SK-N-SH (cell line): ENCODE data around the gene TEX264. TPM values are rescaled to one million over a fixed set of nuclear protein-coding genes. Genes with fewer than 3 reads are reported as not detected.

Experiments used
- CTCF ChIA-PET: fragments of 300-600, 350-600 bp; formaldehyde crosslinking; extraction: SDS; loops from one replicate; lab custom pipeline; 2021; lab: Yijun Ruan, JAX
- POLR2A ChIA-PET: fragments of 350-600 bp; sonication (Branson Sonifier 250); formaldehyde crosslinking; extraction: SDS; loops from one replicate; lab custom pipeline; 2020; ENCODE audit warnings: antibody characterized with exemption, inconsistent platforms; lab: Yijun Ruan, JAX
- DNase-seq: peaks from one replicate; pipeline ENCODE4 v3.0.0; 2012
- H2AFZ ChIP-seq: fragments of 200-600 bp; sonication (generic); 2 replicates; pipeline ENCODE4 v1.8.1; 2016; ENCODE audit warnings: antibody characterized with exemption, mild to moderate bottlenecking, low read depth
- H3F3A ChIP-seq: fragments of 200-600 bp; sonication (generic); replicated peaks from 2 replicates; pipeline ENCODE3; 2016; ENCODE audit warnings: antibody characterized with exemption, mild to moderate bottlenecking; ENCODE audit not compliant: insufficient read depth
- H3K27ac ChIP-seq, 2 experiments: fragments of 200-500 bp in 1 of 2; fragments of 200-600 bp in 1 of 2; sonication (Bioruptor generic) in 1 of 2; sonication (generic), shearing (Covaris generic) in 1 of 2; 2 replicates each; pipeline versions ENCODE4 v1.5.1 to v1.6.1; 2014 to 2016; ENCODE audit warnings: low read depth in 2 of 2, inconsistent platforms in 1 of 2, low read length in 1 of 2, mild to moderate bottlenecking in 1 of 2, mixed read lengths in 1 of 2
- H3K27me3 ChIP-seq: fragments of 200-600 bp; sonication (generic), shearing (Covaris generic); 2 replicates; pipeline ENCODE4 v1.6.1; 2016; ENCODE audit warnings: mixed run types; ENCODE audit not compliant: insufficient read depth
- H3K36me3 ChIP-seq, 2 experiments: fragments of 200-500 bp in 1 of 2; fragments of 200-600 bp in 1 of 2; sonication (Bioruptor generic) in 1 of 2; sonication (generic) in 1 of 2; replicated peaks in 1 of 2; 2 replicates each; pipeline versions ENCODE3 to v1.5.1; 2014 to 2016; ENCODE audit warnings: low read length in 1 of 2, mild to moderate bottlenecking in 1 of 2; ENCODE audit not compliant: insufficient read depth in 2 of 2, control insufficient read depth in 1 of 2
- H3K4me1 ChIP-seq, 2 experiments: fragments of 200-500 bp in 1 of 2; fragments of 200-600 bp in 1 of 2; sonication (Bioruptor generic) in 1 of 2; sonication (generic), shearing (Covaris generic) in 1 of 2; 2 replicates each; pipeline versions ENCODE4 v1.5.1 to v1.6.1; 2014 to 2016; ENCODE audit warnings: low read depth in 1 of 2, low read length in 1 of 2, mixed run types in 1 of 2; ENCODE audit not compliant: insufficient read depth in 2 of 2, control insufficient read depth in 1 of 2
- H3K4me2 ChIP-seq: fragments of 200-600 bp; sonication (generic), shearing (Covaris generic); 2 replicates; pipeline ENCODE4 v1.6.1; 2017; ENCODE audit warnings: mixed run types
- H3K4me3 ChIP-seq, 2 experiments: fragments of 200-500 bp in 1 of 2; fragments of 200-600 bp in 1 of 2; sonication (Bioruptor generic) in 1 of 2; sonication (generic), shearing (Covaris generic) in 1 of 2; 2 replicates each; pipeline versions ENCODE4 v1.5.1 to v1.8.1; 2014 to 2016; ENCODE audit warnings: low read depth in 2 of 2, inconsistent platforms in 1 of 2, low read length in 1 of 2, mild to moderate bottlenecking in 1 of 2, mixed read lengths in 1 of 2, moderate library complexity in 1 of 2
- H3K79me2 ChIP-seq: fragments of 200-600 bp; sonication (generic); 2 replicates; pipeline ENCODE4 v1.8.1; 2017; ENCODE audit warnings: mild to moderate bottlenecking; ENCODE audit not compliant: insufficient read depth
- H3K9ac ChIP-seq: fragments of 200-600 bp; sonication (generic); 2 replicates; pipeline ENCODE4 v1.6.1; 2017; ENCODE audit warnings: mixed run types
- H3K9me2 ChIP-seq: fragments of 200-600 bp; sonication (generic); 2 replicates; pipeline ENCODE4 v1.6.1; 2017; ENCODE audit warnings: mixed run types
- H3K9me3 ChIP-seq: fragments of 200-600 bp; sonication (generic); 2 replicates; pipeline ENCODE4 v1.6.1; 2017; ENCODE audit warnings: mixed run types, mild to moderate bottlenecking, moderate library complexity
- H4K20me1 ChIP-seq: fragments of 200-600 bp; sonication (generic); 2 replicates; pipeline ENCODE4 v1.6.1; 2017; ENCODE audit warnings: mild to moderate bottlenecking, mixed run types; ENCODE audit not compliant: insufficient read depth
- CTCF ChIP-seq: fragments of 200-600 bp; sonication (generic); IDR thresholded peaks from 2 replicates; pipeline ENCODE4 v1.6.1; 2017; ENCODE audit warnings: antibody characterized with exemption, mild to moderate bottlenecking, moderate library complexity
- FOSL2 ChIP-seq: IDR thresholded peaks from 2 replicates; pipeline ENCODE4 v1.4.0; 2012; ENCODE audit warnings: low read depth, mild to moderate bottlenecking, moderate library complexity, borderline replicate concordance
- GABPA ChIP-seq: IDR thresholded peaks from 2 replicates; pipeline ENCODE4 v1.4.0; 2012; ENCODE audit warnings: low read depth, mild to moderate bottlenecking
- MEF2A ChIP-seq: IDR thresholded peaks from 2 replicates; pipeline ENCODE4 v1.4.0; 2012; ENCODE audit warnings: low read depth, borderline replicate concordance
- MXI1 ChIP-seq: IDR thresholded peaks from 2 replicates; pipeline ENCODE4 v1.6.1; 2012; ENCODE audit warnings: mild to moderate bottlenecking, low read depth, low read length, improper control_type of control experiment
- NRF1 ChIP-seq: IDR thresholded peaks from 2 replicates; pipeline ENCODE4 v1.6.1; 2012; ENCODE audit warnings: low read depth, mild to moderate bottlenecking, low read length
- POLR2AphosphoS5 ChIP-seq: IDR thresholded peaks from 2 replicates; pipeline ENCODE4 v1.6.1; 2012; ENCODE audit warnings: low read depth, low read length
- RAD21 ChIP-seq: IDR thresholded peaks from 2 replicates; pipeline ENCODE4 v1.6.1; 2012; ENCODE audit warnings: mild to moderate bottlenecking, low read length
- RFX5 ChIP-seq: IDR thresholded peaks from 2 replicates; pipeline ENCODE4 v1.6.1; 2012; ENCODE audit warnings: mild to moderate bottlenecking, improper control_type of control experiment, low read length
- SIN3A ChIP-seq: IDR thresholded peaks from 2 replicates; pipeline ENCODE4 v1.6.1; 2012; ENCODE audit warnings: low read depth, mild to moderate bottlenecking, low read length, moderate library complexity, borderline replicate concordance
- TAF1 ChIP-seq: IDR thresholded peaks from 2 replicates; pipeline ENCODE4 v1.6.1; 2012; ENCODE audit warnings: low read depth, mild to moderate bottlenecking, low read length, moderate library complexity, borderline replicate concordance
- TCF12 ChIP-seq: IDR thresholded peaks from 2 replicates; pipeline ENCODE4 v1.4.0; 2012
- WGBS: methylation state at CpG from one replicate; pipeline ENCODE4 v1.1.6; 2017; ENCODE audit warnings: low lambda C conversion rate; 5-methylcytosine and 5-hydroxymethylcytosine counted together
- polyA plus RNA-seq, 3 experiments: library from polyadenylated mRNA; depleted of rRNA; stranded (reverse); fragments of >200 nt; gene quantifications; 2 replicates each; pipeline ENCODE4 v1.2.3, GENCODE V29; 2012

TEX264 gene
- polyA plus RNA-seq, 1 of the 3 experiments (the other 2 are of a cell fraction), result 82.1 TPM

- no peaks in the 10 kb centered on the region for H3F3A ChIP-seq
- TF ChIP-seq MXI1 (no peak), RAD21 (no peak), POLR2AphosphoS5 (no peak), FOSL2 (no peak), CTCF (no peak), TCF12 (no peak), NRF1 (no peak), TAF1 (no peak), SIN3A (no peak), RFX5 (no peak)
- TF ChIP-seq, all 33 proteins: peak for 0
- no peaks in the 10 kb centered on the region for H3K27me3 ChIP-seq
- H3K4me2 ChIP-seq, result no peak overlapping the region
- 78% methylated on average over 5 of the region's 6 CpGs for WGBS
- POLR2A ChIA-PET, result no interaction called here
- no peaks in the 10 kb centered on the region for H3K9me3 ChIP-seq
- no peaks in the 10 kb centered on the region for H3K9me2 ChIP-seq
- H3K36me3 ChIP-seq, result peaks cover 10 to 44% of the 10 kb centered on the region in 2 experiments
- CTCF ChIA-PET, result interaction anchor here (0.7 to 6.8 kb wide), 10 partner anchors 9 to 290 kb away, joined by 3 to 125 read pairs (median 21); partner anchors contain the start of genes DCAF1, RBM15B and TEX264
- no peak overlapping the region for H3K9ac ChIP-seq
- peaks cover 20% of the 10 kb centered on the region for H4K20me1 ChIP-seq
- no peak overlapping the region for H2AFZ ChIP-seq
- no peak for DNase-seq
- peaks cover 3% of the 10 kb centered on the region; the same call in 1 of the 2 replicates for H3K79me2 ChIP-seq
- H3K27ac ChIP-seq, result no peak overlapping the region; a peak in 1 of 4 replicates
- H3K4me3 ChIP-seq, result no peak overlapping the region
- H3K4me1 ChIP-seq, result peaks cover 4 to 11% of the 10 kb centered on the region in 2 experiments; a peak in 2 of 4 replicates
Measured at GRCh38 chr3:51680196-51680595, 9.1 kb downstream of the TEX264 start.

- H3K4me1 ChIP-seq, result peaks cover 4 to 11% of the 10 kb centered on the region in 2 experiments; a peak in 2 of 4 replicates
- no peaks in the 10 kb centered on the region for H3K9me3 ChIP-seq
- H3F3A ChIP-seq, result no peaks in the 10 kb centered on the region
- H3K9ac ChIP-seq, result no peak overlapping the region
- 100% methylated on average over 1 of the region's 2 CpGs for WGBS
- POLR2A ChIA-PET, result interaction anchor here (1.4 kb wide), 1 partner anchor 9 kb away, joined by 8 read pairs; no protein-coding TSS in a partner anchor
- H2AFZ ChIP-seq, result no peak overlapping the region
- peaks cover 3% of the 10 kb centered on the region; the same call in 1 of the 2 replicates for H3K79me2 ChIP-seq
- H3K4me2 ChIP-seq, result no peak overlapping the region
- H3K36me3 ChIP-seq, result peaks cover 11 to 48% of the 10 kb centered on the region in 2 experiments
- CTCF ChIA-PET, result interaction anchor here (0.6 to 6.8 kb wide), 16 partner anchors 9 to 291 kb away, joined by 3 to 125 read pairs (median 9); partner anchors contain the start of genes DCAF1, RBM15B and TEX264
- DNase-seq, result no peak
- H3K4me3 ChIP-seq, result no peak overlapping the region
- no peak for TF ChIP-seq GABPA
- TF ChIP-seq MEF2A, result no peak
- TF ChIP-seq, all 33 proteins: peak for 0
- no peak overlapping the region; a peak in 1 of 4 replicates for H3K27ac ChIP-seq
- H3K9me2 ChIP-seq, result no peaks in the 10 kb centered on the region
- peaks cover 20% of the 10 kb centered on the region for H4K20me1 ChIP-seq
- H3K27me3 ChIP-seq, result no peaks in the 10 kb centered on the region
Measured at GRCh38 chr3:51680663-51681230, 9.7 kb downstream of the TEX264 start.
